ENCODE measurements around the gene LRSAM1. TPM values are rescaled to one million over a fixed set of nuclear protein-coding genes. Genes with fewer than 3 reads are reported as not detected.

LRSAM1 gene
- total and polyA plus RNA-seq, 9 donors, result 9.0 to 28.5 (median 17.4) TPM

DNA sequence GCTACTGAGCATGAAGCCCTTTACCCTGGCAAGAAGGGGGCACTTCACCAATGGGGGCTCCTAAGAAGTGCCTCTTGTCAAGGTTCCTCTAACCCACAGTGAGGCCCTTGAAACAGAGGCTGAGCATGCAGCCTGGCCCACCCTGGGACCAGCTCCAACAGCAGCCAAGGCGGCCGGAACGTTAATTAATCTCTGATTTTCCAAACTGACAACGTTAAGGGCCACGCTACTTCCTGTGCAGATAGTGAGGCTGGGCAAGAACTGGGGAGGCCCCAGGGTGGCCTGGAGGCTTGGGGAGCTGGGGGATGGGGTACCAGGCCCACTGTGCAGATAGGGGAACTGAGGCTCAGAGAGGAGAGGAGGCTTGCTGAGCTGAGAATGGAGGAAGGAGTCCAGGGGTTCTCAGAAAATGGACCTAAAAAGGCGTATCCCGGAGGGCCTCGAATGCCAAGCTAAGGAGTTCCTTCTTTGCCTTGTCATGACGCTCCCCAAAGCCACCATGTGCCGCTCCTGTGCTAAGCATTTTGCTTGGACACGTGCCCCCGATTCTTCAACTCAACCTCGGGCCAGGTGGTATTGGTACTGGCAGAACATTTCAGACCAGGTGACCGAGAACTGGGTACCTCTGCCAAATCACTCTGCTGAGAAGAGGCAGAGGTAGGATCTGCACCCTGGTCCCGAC, 88.8 kb downstream of the LRSAM1 start:
- no peaks in the 10 kb centered on the region for H3K27me3 ChIP-seq
- no peaks in the 10 kb centered on the region for H3K9me3 ChIP-seq
- H3K4me3 ChIP-seq, result no peak overlapping the region
- no peak for TF ChIP-seq POLR2A (IDR thresholded peaks at IDR 0.05)
- TF ChIP-seq EP300 (IDR thresholded peaks at IDR 0.05), result no peak
- TF ChIP-seq, protein P1, sequence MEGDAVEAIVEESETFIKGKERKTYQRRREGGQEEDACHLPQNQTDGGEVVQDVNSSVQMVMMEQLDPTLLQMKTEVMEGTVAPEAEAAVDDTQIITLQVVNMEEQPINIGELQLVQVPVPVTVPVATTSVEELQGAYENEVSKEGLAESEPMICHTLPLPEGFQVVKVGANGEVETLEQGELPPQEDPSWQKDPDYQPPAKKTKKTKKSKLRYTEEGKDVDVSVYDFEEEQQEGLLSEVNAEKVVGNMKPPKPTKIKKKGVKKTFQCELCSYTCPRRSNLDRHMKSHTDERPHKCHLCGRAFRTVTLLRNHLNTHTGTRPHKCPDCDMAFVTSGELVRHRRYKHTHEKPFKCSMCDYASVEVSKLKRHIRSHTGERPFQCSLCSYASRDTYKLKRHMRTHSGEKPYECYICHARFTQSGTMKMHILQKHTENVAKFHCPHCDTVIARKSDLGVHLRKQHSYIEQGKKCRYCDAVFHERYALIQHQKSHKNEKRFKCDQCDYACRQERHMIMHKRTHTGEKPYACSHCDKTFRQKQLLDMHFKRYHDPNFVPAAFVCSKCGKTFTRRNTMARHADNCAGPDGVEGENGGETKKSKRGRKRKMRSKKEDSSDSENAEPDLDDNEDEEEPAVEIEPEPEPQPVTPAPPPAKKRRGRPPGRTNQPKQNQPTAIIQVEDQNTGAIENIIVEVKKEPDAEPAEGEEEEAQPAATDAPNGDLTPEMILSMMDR (IDR thresholded peaks at IDR 0.05), result no peak
- H3K27ac ChIP-seq, result no peak overlapping the region
- intact Hi-C loops (cut with DNase I), result no loop called here
- no peaks in the 10 kb centered on the region for H3K36me3 ChIP-seq
- 76 to 78% (median 77%) methylated on average over 15 of the region's 15 CpGs for WGBS, 3 donors
- no peak for DNase-seq
- peaks cover 30% of the 10 kb centered on the region for H3K4me1 ChIP-seq (ENCODE audit: insufficient read depth)

DNA sequence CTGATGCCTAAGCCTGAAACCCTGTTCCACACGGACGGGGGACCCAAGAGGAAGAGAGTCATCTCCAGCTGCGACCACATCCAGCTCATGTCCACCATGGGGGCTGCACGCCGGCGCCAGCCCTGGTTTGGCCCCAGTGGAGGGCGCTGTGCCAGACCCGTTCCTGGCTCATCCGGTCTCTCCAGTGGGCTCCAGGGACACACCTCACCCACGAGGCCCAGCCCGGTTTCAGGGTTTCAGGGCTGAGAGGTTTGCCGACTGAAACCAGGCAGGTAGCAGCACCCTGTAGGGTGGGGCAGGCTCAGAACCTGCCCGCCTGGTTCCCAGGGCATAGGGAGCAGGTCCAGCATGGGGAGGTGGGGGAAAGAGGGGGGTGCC, 89.3 kb downstream of the LRSAM1 start:
- peaks cover 28% of the 10 kb centered on the region for H3K4me1 ChIP-seq (ENCODE audit: insufficient read depth)
- H3K27ac ChIP-seq, result no peak overlapping the region
- WGBS, 3 donors, result 71 to 85% (median 83%) methylated on average over 9 to 13 of the region's 13 CpGs
- DNase-seq, result no peak
- no peak overlapping the region for H3K4me3 ChIP-seq
- H3K27me3 ChIP-seq, result no peaks in the 10 kb centered on the region
- intact Hi-C loops (cut with DNase I), result no loop called here
- H3K9me3 ChIP-seq, result no peaks in the 10 kb centered on the region
- TF ChIP-seq, protein P1 (IDR thresholded peaks at IDR 0.05), result no peak
- TF ChIP-seq POLR2A (IDR thresholded peaks at IDR 0.05), result no peak
- H3K36me3 ChIP-seq, result no peaks in the 10 kb centered on the region

DNA sequence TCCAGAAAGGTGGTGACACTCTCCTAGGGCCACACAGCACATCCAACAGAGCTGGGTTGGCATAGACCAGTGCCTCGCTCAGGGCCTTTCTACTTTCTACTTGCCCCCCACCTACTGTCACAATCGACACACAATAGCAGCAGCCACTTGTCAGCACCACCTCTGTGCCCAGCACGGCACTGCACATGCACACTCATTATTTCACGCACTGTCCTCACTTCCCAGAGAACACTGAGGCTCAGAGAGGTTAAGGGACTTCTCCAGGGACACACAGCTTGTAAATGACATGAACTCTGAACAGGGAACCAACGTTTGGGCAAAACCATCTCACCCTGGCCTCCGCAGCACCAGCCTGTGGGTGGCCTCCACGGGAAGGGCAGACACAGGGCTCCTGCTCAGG, 89.9 kb downstream of the LRSAM1 start:
- WGBS, 3 donors, result 86 to 87% (median 86%) methylated on average over 7 of the region's 7 CpGs
- intact Hi-C loops (cut with DNase I), result no loop called here
- no peaks in the 10 kb centered on the region for H3K36me3 ChIP-seq
- H3K27me3 ChIP-seq, result no peaks in the 10 kb centered on the region
- no peak overlapping the region for H3K4me3 ChIP-seq
- H3K27ac ChIP-seq, result no peak overlapping the region
- DNase-seq, result no peak
- H3K9me3 ChIP-seq, result no peaks in the 10 kb centered on the region
- TF ChIP-seq, protein P1 (IDR thresholded peaks at IDR 0.05), result no peak
- TF ChIP-seq EP300 (IDR thresholded peaks at IDR 0.05), result no peak
- no peak for TF ChIP-seq POLR2A (IDR thresholded peaks at IDR 0.05)
- peaks cover 27% of the 10 kb centered on the region for H3K4me1 ChIP-seq (ENCODE audit: insufficient read depth)

DNA sequence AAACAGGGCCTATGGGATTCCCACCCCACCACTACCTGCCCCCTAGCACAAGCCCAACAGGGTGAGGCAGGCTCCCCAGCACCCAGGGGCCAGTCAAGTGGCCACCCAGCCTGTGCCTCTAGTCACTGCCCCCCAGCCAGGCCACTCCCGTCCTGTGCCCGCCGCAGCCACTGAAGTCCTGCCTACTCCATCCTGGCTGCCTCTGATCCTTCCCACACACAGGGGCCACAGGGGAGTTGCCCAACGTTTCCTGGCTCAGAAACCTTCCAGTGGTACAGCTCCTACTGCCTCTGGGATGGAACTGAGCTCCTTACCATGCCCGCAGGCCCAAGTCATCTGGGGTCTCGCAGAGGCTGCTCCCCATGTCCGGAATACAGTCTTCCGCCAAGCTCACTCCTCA, 90.6 kb downstream of the LRSAM1 start:
- TF ChIP-seq, protein P1 (IDR thresholded peaks at IDR 0.05), result no peak
- TF ChIP-seq POLR2A (IDR thresholded peaks at IDR 0.05) (no peak), EP300 (IDR thresholded peaks at IDR 0.05) (no peak)
- DNase-seq, result peak in 1 of 5 donors; percentile 58
- Histone ChIP-seq H3K4me3 (no peak overlapping the region), H3K4me1 (ENCODE audit: insufficient read depth) (peaks cover 27% of the 10 kb centered on the region), H3K9me3 (no peaks in the 10 kb centered on the region), H3K36me3 (no peaks in the 10 kb centered on the region), H3K27ac (no peak overlapping the region), H3K27me3 (no peaks in the 10 kb centered on the region)
- intact Hi-C loops (cut with DNase I), result no loop called here
- WGBS, 3 donors, result 73 to 91% (median 74%) methylated on average over 7 to 8 of the region's 8 CpGs
